Activated T-helper 17 cell treated with anti-CD3 and anti-CD28 coated beads, Interleukin-2, amount 50 U/mL, for 72 hours (primary cell): Measurements from ENCODE around the gene SRGAP3. TPM values are rescaled to one million over a fixed set of nuclear protein-coding genes. Genes with fewer than 3 reads are reported as not detected.

Experiments used
- ATAC-seq: fragments of 150-1000 bp; cut with Tn5 transposase; replicated peaks from 2 replicates; pipeline ENCODE4 v1.10.0; 2021; ENCODE audit warnings: mild to moderate bottlenecking, moderate library complexity
- H3K27ac Mint-ChIP-seq: one replicate; pipeline ENCODE4 v1.8.0; 2022; ENCODE audit warnings: mixed read lengths
- H3K27me3 Mint-ChIP-seq: one replicate; pipeline ENCODE4 v1.8.0; 2022; ENCODE audit warnings: mixed read lengths
- H3K36me3 Mint-ChIP-seq: one replicate; pipeline ENCODE4 v1.8.0; 2022; ENCODE audit warnings: low read depth, mild to moderate bottlenecking, mixed read lengths
- H3K4me1 Mint-ChIP-seq: one replicate; pipeline ENCODE4 v1.8.0; 2022; ENCODE audit warnings: mixed read lengths
- H3K4me3 Mint-ChIP-seq: one replicate; pipeline ENCODE4 v1.8.0; 2022; ENCODE audit warnings: mild to moderate bottlenecking, mixed read lengths
- H3K9me3 Mint-ChIP-seq: one replicate; pipeline ENCODE4 v1.8.0; 2022; ENCODE audit warnings: mixed read lengths
- total RNA-seq, 2 donors: library from RNA; stranded (reverse); gene quantifications; one replicate each; pipeline ENCODE4 v1.2.3, GENCODE V29; 2022

Gene SRGAP3
- total RNA-seq, 2 donors from 2014 or later = 0.97 to 3.9 TPM

- Mint-ChIP-seq H3K9me3 (peaks cover 3% of the 10 kb centered on the region), H3K27me3 (peaks cover 22% of the 10 kb centered on the region), H3K27ac (no peak overlapping the region), H3K4me3 (no peak overlapping the region), H3K4me1 (no peaks in the 10 kb centered on the region), H3K36me3 (no peaks in the 10 kb centered on the region)
- no peak for ATAC-seq
Observed at GRCh38 chr3:9135526-9135925, 113.9 kb downstream of the SRGAP3 start.

GRCh38 chr3:9133656-9134055, 115.8 kb downstream of the SRGAP3 start:
- Mint-ChIP-seq H3K9me3 (no peaks in the 10 kb centered on the region), H3K4me1 (no peaks in the 10 kb centered on the region), H3K27me3 (peaks cover 15% of the 10 kb centered on the region), H3K36me3 (no peaks in the 10 kb centered on the region), H3K4me3 (no peak overlapping the region), H3K27ac (no peak overlapping the region)
- ATAC-seq = no peak

GRCh38 chr3:9130345-9131305, 118.8 kb downstream of the SRGAP3 start:
- Mint-ChIP-seq H3K27me3 (no peaks in the 10 kb centered on the region), H3K4me1 (no peaks in the 10 kb centered on the region), H3K4me3 (no peak overlapping the region), H3K9me3 (no peaks in the 10 kb centered on the region), H3K27ac (no peak overlapping the region), H3K36me3 (no peaks in the 10 kb centered on the region)
- ATAC-seq = no peak

- ATAC-seq = no peak
- Mint-ChIP-seq H3K36me3 (no peaks in the 10 kb centered on the region), H3K4me1 (no peaks in the 10 kb centered on the region), H3K9me3 (no peaks in the 10 kb centered on the region), H3K27me3 (no peaks in the 10 kb centered on the region), H3K27ac (no peak overlapping the region), H3K4me3 (no peak overlapping the region)
Observed at GRCh38 chr3:9129365-9129764, 120.1 kb downstream of the SRGAP3 start.

GRCh38 chr3:9125278-9125951, 124.0 kb downstream of the SRGAP3 start:
- Mint-ChIP-seq H3K9me3 (no peaks in the 10 kb centered on the region), H3K4me1 (no peaks in the 10 kb centered on the region), H3K27me3 (no peaks in the 10 kb centered on the region), H3K27ac (no peak overlapping the region), H3K36me3 (no peaks in the 10 kb centered on the region), H3K4me3 (no peak overlapping the region)
- ATAC-seq = no peak

GRCh38 chr3:9124730-9125129, 124.7 kb downstream of the SRGAP3 start:
- Mint-ChIP-seq H3K36me3 (no peaks in the 10 kb centered on the region), H3K4me1 (no peaks in the 10 kb centered on the region), H3K27me3 (no peaks in the 10 kb centered on the region), H3K27ac (no peak overlapping the region), H3K4me3 (no peak overlapping the region), H3K9me3 (no peaks in the 10 kb centered on the region)
- no peak for ATAC-seq

GRCh38 chr3:9123840-9124239, 125.6 kb downstream of the SRGAP3 start:
- Mint-ChIP-seq H3K4me3 (no peak overlapping the region), H3K27ac (peak overlapping the region; percentile 34), H3K27me3 (no peaks in the 10 kb centered on the region), H3K9me3 (no peaks in the 10 kb centered on the region), H3K36me3 (no peaks in the 10 kb centered on the region), H3K4me1 (no peaks in the 10 kb centered on the region)
- no peak for ATAC-seq

- Mint-ChIP-seq H3K4me1 (no peaks in the 10 kb centered on the region), H3K4me3 (no peak overlapping the region), H3K36me3 (no peaks in the 10 kb centered on the region), H3K27me3 (no peaks in the 10 kb centered on the region), H3K9me3 (no peaks in the 10 kb centered on the region), H3K27ac (no peak overlapping the region)
- ATAC-seq = no peak
Observed at GRCh38 chr3:9122732-9123364, 126.6 kb downstream of the SRGAP3 start.

GRCh38 chr3:9121366-9122001, 128.0 kb downstream of the SRGAP3 start:
- no peak for ATAC-seq
- Mint-ChIP-seq H3K4me1 (no peaks in the 10 kb centered on the region), H3K27ac (no peak overlapping the region), H3K27me3 (no peaks in the 10 kb centered on the region), H3K36me3 (no peaks in the 10 kb centered on the region), H3K9me3 (no peaks in the 10 kb centered on the region), H3K4me3 (no peak overlapping the region)

- Mint-ChIP-seq H3K4me1 (no peaks in the 10 kb centered on the region), H3K4me3 (no peak overlapping the region), H3K36me3 (no peaks in the 10 kb centered on the region), H3K27ac (no peak overlapping the region), H3K9me3 (no peaks in the 10 kb centered on the region), H3K27me3 (no peaks in the 10 kb centered on the region)
- no peak for ATAC-seq
Observed at GRCh38 chr3:9119331-9119730, 130.1 kb downstream of the SRGAP3 start.

- Mint-ChIP-seq H3K4me3 (no peak overlapping the region), H3K36me3 (no peaks in the 10 kb centered on the region), H3K9me3 (no peaks in the 10 kb centered on the region), H3K4me1 (no peaks in the 10 kb centered on the region), H3K27me3 (no peaks in the 10 kb centered on the region), H3K27ac (no peak overlapping the region)
- ATAC-seq = no peak
Observed at GRCh38 chr3:9118222-9118621, 131.2 kb downstream of the SRGAP3 start.

GRCh38 chr3:9117220-9117619, 132.2 kb downstream of the SRGAP3 start:
- Mint-ChIP-seq H3K36me3 (no peaks in the 10 kb centered on the region), H3K27ac (no peak overlapping the region), H3K4me3 (no peak overlapping the region), H3K27me3 (no peaks in the 10 kb centered on the region), H3K9me3 (no peaks in the 10 kb centered on the region), H3K4me1 (no peaks in the 10 kb centered on the region)
- no peak for ATAC-seq

- H3K27me3 Mint-ChIP-seq = no peaks in the 10 kb centered on the region
- H3K9me3 Mint-ChIP-seq = no peaks in the 10 kb centered on the region
- no peak overlapping the region for H3K27ac Mint-ChIP-seq
- ATAC-seq = no peak
- H3K4me3 Mint-ChIP-seq = no peak overlapping the region
- H3K36me3 Mint-ChIP-seq = no peaks in the 10 kb centered on the region
- H3K4me1 Mint-ChIP-seq = no peaks in the 10 kb centered on the region
Observed at GRCh38 chr3:9116336-9116735, 133.1 kb downstream of the SRGAP3 start.

- no peak for ATAC-seq
Observed at GRCh38 chr3:9115336-9115735, 134.1 kb downstream of the SRGAP3 start.

More at GRCh38 chr3:9115336-9115735, 134.1 kb downstream of the SRGAP3 start:
- Mint-ChIP-seq H3K27me3 (no peaks in the 10 kb centered on the region), H3K4me1 (no peaks in the 10 kb centered on the region), H3K27ac (no peak overlapping the region), H3K4me3 (no peak overlapping the region), H3K36me3 (no peaks in the 10 kb centered on the region), H3K9me3 (no peaks in the 10 kb centered on the region)
